Activated CD4-positive, alpha-beta memory T cell treated with anti-CD3 and anti-CD28 coated beads for 36 hours (primary cell): ENCODE data around the gene POU6F2. TPM values are rescaled to one million over a fixed set of nuclear protein-coding genes. Genes with fewer than 3 reads are reported as not detected.
A peak's percentile ranks its signal among the peaks of the same experiment; 100 is the strongest.

Experiments used
- CTCF ChIA-PET: fragments of 350-600 bp; sonication (Branson Sonifier 250); formaldehyde crosslinking; loops from one replicate; lab custom pipeline; 2021; ENCODE audit warnings: antibody characterized with exemption, inconsistent platforms; lab: Charles Lee
- POLR2A ChIA-PET: fragments of 350-600 bp; sonication (Branson Sonifier 250); formaldehyde crosslinking; loops from one replicate; lab custom pipeline; 2021; ENCODE audit warnings: antibody characterized with exemption; lab: Charles Lee
- DNase-seq: peaks from one replicate; pipeline ENCODE4 v3.0.0-alpha.2; 2020
- H3K27ac Mint-ChIP-seq: one replicate; pipeline ENCODE4 v1.8.0; 2021; ENCODE audit warnings: mixed read lengths
- H3K27me3 Mint-ChIP-seq: one replicate; pipeline ENCODE4 v1.8.0; 2021; ENCODE audit warnings: mixed read lengths
- H3K36me3 Mint-ChIP-seq: one replicate; pipeline ENCODE4 v1.8.0; 2021; ENCODE audit warnings: mixed read lengths
- H3K4me1 Mint-ChIP-seq: one replicate; pipeline ENCODE4 v1.8.0; 2021; ENCODE audit warnings: low read depth, mixed read lengths
- H3K4me3 Mint-ChIP-seq: one replicate; pipeline ENCODE4 v1.8.0; 2021; ENCODE audit warnings: mild to moderate bottlenecking, mixed read lengths
- H3K9me3 Mint-ChIP-seq: one replicate; pipeline ENCODE4 v1.8.0; 2021; ENCODE audit warnings: mixed read lengths
- intact Hi-C: fragments of 100-400 bp; cut with micrococcal nuclease; formaldehyde crosslinking; loops from one replicate; pipeline ENCODE4 v1.15.1; 2023
- total RNA-seq, 2 experiments: library from RNA; stranded (reverse); gene quantifications; one replicate each; pipeline ENCODE4 v1.2.3, GENCODE V29; 2021

Gene POU6F2
- total RNA-seq, 2 experiments from 2014 or later: not detected

GRCh38 chr7:39464350-39465054, 486.8 kb downstream of the POU6F2 start:
- Mint-ChIP-seq H3K9me3 (no peaks in the 10 kb centered on the region), H3K4me1 (no peaks in the 10 kb centered on the region), H3K4me3 (no peak overlapping the region), H3K36me3 (no peaks in the 10 kb centered on the region), H3K27me3 (peaks cover 9% of the 10 kb centered on the region), H3K27ac (no peak overlapping the region)
- no peak for DNase-seq
- intact Hi-C loops: loop anchor here (1.0 to 5.0 kb wide), 3 partner anchors 58 to 667 kb away; no protein-coding TSS in a partner anchor
- ChIA-PET CTCF (interaction anchor here (0.6 to 4.1 kb wide), 6 partner anchors 10 to 1094 kb away, joined by 3 to 38 read pairs (median 4); no protein-coding TSS in a partner anchor), POLR2A (no interaction called here)

- Mint-ChIP-seq H3K4me3 (no peak overlapping the region), H3K9me3 (no peaks in the 10 kb centered on the region), H3K36me3 (no peaks in the 10 kb centered on the region), H3K4me1 (no peaks in the 10 kb centered on the region), H3K27me3 (peaks cover 9% of the 10 kb centered on the region), H3K27ac (no peak overlapping the region)
- intact Hi-C loops: loop anchor here (1.0 to 5.0 kb wide), 3 partner anchors 57 to 668 kb away; no protein-coding TSS in a partner anchor
- ChIA-PET POLR2A (no interaction called here), CTCF (interaction anchor here (0.6 to 4.1 kb wide), 2 partner anchors 12 to 506 kb away, joined by 4 to 38 read pairs; no protein-coding TSS in a partner anchor)
- peak; percentile 53 for DNase-seq
These were observed 487.6 kb downstream of the POU6F2 start for GRCh38 chr7:39465055-39465929.

GRCh38 chr7:39468261-39468660, 490.6 kb downstream of the POU6F2 start:
- H3K4me1 Mint-ChIP-seq: no peaks in the 10 kb centered on the region
- peaks cover 11% of the 10 kb centered on the region for H3K27me3 Mint-ChIP-seq
- no peak overlapping the region for H3K27ac Mint-ChIP-seq
- ChIA-PET CTCF (interaction anchor here (0.6 to 4.1 kb wide), 4 partner anchors 10 to 45 kb away, joined by 3 to 38 read pairs (median 4); no protein-coding TSS in a partner anchor), POLR2A (no interaction called here)
- no peak for DNase-seq
- no peak overlapping the region for H3K4me3 Mint-ChIP-seq
- H3K36me3 Mint-ChIP-seq: no peaks in the 10 kb centered on the region
- no peaks in the 10 kb centered on the region for H3K9me3 Mint-ChIP-seq
- intact Hi-C loops: loop anchor here (5.0 kb wide), 1 partner anchor 54 kb away; no protein-coding TSS in a partner anchor

GRCh38 chr7:39468808-39469374, 491.2 kb downstream of the POU6F2 start:
- Mint-ChIP-seq H3K27me3 (peaks cover 11% of the 10 kb centered on the region), H3K4me1 (no peaks in the 10 kb centered on the region), H3K36me3 (no peaks in the 10 kb centered on the region), H3K27ac (no peak overlapping the region), H3K4me3 (no peak overlapping the region), H3K9me3 (no peaks in the 10 kb centered on the region)
- CTCF ChIA-PET: interaction anchor here (0.7 to 4.1 kb wide), 2 partner anchors 15 to 24 kb away, joined by 4 to 38 read pairs; no protein-coding TSS in a partner anchor
- no peak for DNase-seq
- intact Hi-C loops: loop anchor here (5.0 kb wide), 1 partner anchor 53 kb away; no protein-coding TSS in a partner anchor
- POLR2A ChIA-PET: no interaction called here

- DNase-seq: no peak
- no peak overlapping the region for H3K4me3 Mint-ChIP-seq
- CTCF ChIA-PET: no interaction called here
- intact Hi-C loops: no loop called here
- H3K27me3 Mint-ChIP-seq: peaks cover 6% of the 10 kb centered on the region
- no peaks in the 10 kb centered on the region for H3K4me1 Mint-ChIP-seq
- POLR2A ChIA-PET: no interaction called here
- no peak overlapping the region for H3K27ac Mint-ChIP-seq
- no peaks in the 10 kb centered on the region for H3K36me3 Mint-ChIP-seq
- H3K9me3 Mint-ChIP-seq: peaks cover 4% of the 10 kb centered on the region
These were observed 503.2 kb downstream of the POU6F2 start for GRCh38 chr7:39480901-39481300.

GRCh38 chr7:39488467-39489393, 511.0 kb downstream of the POU6F2 start:
- H3K9me3 Mint-ChIP-seq: no peaks in the 10 kb centered on the region
- H3K27ac Mint-ChIP-seq: no peak overlapping the region
- no peak for DNase-seq
- H3K36me3 Mint-ChIP-seq: no peaks in the 10 kb centered on the region
- no peaks in the 10 kb centered on the region for H3K4me1 Mint-ChIP-seq
- peaks cover 25% of the 10 kb centered on the region for H3K27me3 Mint-ChIP-seq
- ChIA-PET CTCF (interaction anchor here (1.4 kb wide), 1 partner anchor 35 kb away, joined by 7 read pairs; no protein-coding TSS in a partner anchor), POLR2A (no interaction called here)
- intact Hi-C loops: no loop called here
- H3K4me3 Mint-ChIP-seq: no peak overlapping the region

GRCh38 chr7:39490296-39490695, 512.6 kb downstream of the POU6F2 start:
- Mint-ChIP-seq H3K4me3 (no peak overlapping the region), H3K9me3 (no peaks in the 10 kb centered on the region), H3K27me3 (peaks cover 22% of the 10 kb centered on the region), H3K36me3 (no peaks in the 10 kb centered on the region), H3K27ac (no peak overlapping the region), H3K4me1 (no peaks in the 10 kb centered on the region)
- intact Hi-C loops: no loop called here
- ChIA-PET POLR2A (no interaction called here), CTCF (interaction anchor here (0.5 kb wide), 1 partner anchor 23 kb away, joined by 4 read pairs; no protein-coding TSS in a partner anchor)
- DNase-seq: no peak

GRCh38 chr7:39493934-39494333, 516.2 kb downstream of the POU6F2 start:
- no peaks in the 10 kb centered on the region for H3K9me3 Mint-ChIP-seq
- H3K4me1 Mint-ChIP-seq: no peaks in the 10 kb centered on the region
- H3K36me3 Mint-ChIP-seq: no peaks in the 10 kb centered on the region
- peaks cover 9% of the 10 kb centered on the region for H3K27me3 Mint-ChIP-seq
- no peak for DNase-seq
- H3K27ac Mint-ChIP-seq: no peak overlapping the region
- H3K4me3 Mint-ChIP-seq: no peak overlapping the region
- ChIA-PET CTCF (interaction anchor here (0.7 to 1.7 kb wide), 3 partner anchors 17 to 40 kb away, joined by 3 to 4 read pairs (median 3); no protein-coding TSS in a partner anchor), POLR2A (no interaction called here)
- intact Hi-C loops: no loop called here

GRCh38 chr7:39501358-39501757, 523.6 kb downstream of the POU6F2 start:
- POLR2A ChIA-PET: interaction anchor here (0.6 kb wide), 1 partner anchor 28 kb away, joined by 3 read pairs; no protein-coding TSS in a partner anchor
- no peaks in the 10 kb centered on the region for H3K36me3 Mint-ChIP-seq
- intact Hi-C loops: no loop called here
- H3K27me3 Mint-ChIP-seq: peaks cover 14% of the 10 kb centered on the region
- DNase-seq: no peak
- no peaks in the 10 kb centered on the region for H3K4me1 Mint-ChIP-seq
- H3K9me3 Mint-ChIP-seq: no peaks in the 10 kb centered on the region
- no peak overlapping the region for H3K4me3 Mint-ChIP-seq
- CTCF ChIA-PET: interaction anchor here (0.6 kb wide), 1 partner anchor 17 kb away, joined by 3 read pairs; no protein-coding TSS in a partner anchor
- H3K27ac Mint-ChIP-seq: no peak overlapping the region

- H3K4me3 Mint-ChIP-seq: no peak overlapping the region
- peak; percentile 31 for DNase-seq
- CTCF ChIA-PET: no interaction called here
- peaks cover 9% of the 10 kb centered on the region for H3K4me1 Mint-ChIP-seq
- POLR2A ChIA-PET: no interaction called here
- H3K27me3 Mint-ChIP-seq: peaks cover 14% of the 10 kb centered on the region
- no peak overlapping the region for H3K27ac Mint-ChIP-seq
- H3K36me3 Mint-ChIP-seq: no peaks in the 10 kb centered on the region
- no peaks in the 10 kb centered on the region for H3K9me3 Mint-ChIP-seq
- intact Hi-C loops: no loop called here
These were observed 527.3 kb downstream of the POU6F2 start for GRCh38 chr7:39504963-39505362.
